Liver (tissue), 9 donors: Measurements from ENCODE around the gene GDF11. TPM values are rescaled to one million over a fixed set of nuclear protein-coding genes. Genes with fewer than 3 reads are reported as not detected.

ENCODE experiments used
- DNase-seq: peaks from one replicate; pipeline ENCODE4 v3.0.0-alpha.2; 2017; ENCODE audit warnings: low spot score
- H3K27ac ChIP-seq, 2 donors: one replicate each; pipeline ENCODE4 v1.7.0; 2013; ENCODE audit warnings: inconsistent platforms in 2 of 2, low read length in 2 of 2, control low read depth in 1 of 2, low read depth in 1 of 2, mild to moderate bottlenecking in 1 of 2
- H3K27me3 ChIP-seq, 4 donors: one replicate each; pipeline versions ENCODE4 v1.6.1 to v1.7.0; 2013; ENCODE audit warnings: low read length in 3 of 4, inconsistent platforms in 1 of 4, mild to moderate bottlenecking in 1 of 4, moderate library complexity in 1 of 4; ENCODE audit not compliant: control insufficient read depth in 4 of 4, insufficient read depth in 4 of 4
- H3K36me3 ChIP-seq, 4 donors: one replicate each; pipeline versions ENCODE4 v1.6.1 to v1.7.0; 2013; ENCODE audit warnings: low read length in 3 of 4, mild to moderate bottlenecking in 3 of 4, low read depth in 1 of 4, moderate library complexity in 1 of 4; ENCODE audit not compliant: control insufficient read depth in 4 of 4, insufficient read depth in 3 of 4
- H3K4me1 ChIP-seq, 4 donors: one replicate each; pipeline versions ENCODE4 v1.6.1 to v1.7.0; 2013; ENCODE audit warnings: low read length in 3 of 4, mild to moderate bottlenecking in 3 of 4, moderate library complexity in 1 of 4; ENCODE audit not compliant: control insufficient read depth in 4 of 4, insufficient read depth in 4 of 4
- H3K4me3 ChIP-seq, 3 donors: one replicate each; pipeline versions ENCODE4 v1.6.1 to v1.7.0; 2013; ENCODE audit warnings: low read length in 3 of 3, control low read depth in 1 of 3, low read depth in 1 of 3, mild to moderate bottlenecking in 1 of 3
- H3K9ac ChIP-seq, 2 donors: one replicate each; pipeline ENCODE4 v1.7.0; 2013; ENCODE audit warnings: low read length in 2 of 2, mild to moderate bottlenecking in 2 of 2, moderate library complexity in 2 of 2, control low read depth in 1 of 2, low read depth in 1 of 2
- H3K9me3 ChIP-seq, 4 donors: one replicate each; pipeline versions ENCODE4 v1.6.1 to v1.7.0; 2013; ENCODE audit warnings: low read length in 3 of 4; ENCODE audit not compliant: control insufficient read depth in 4 of 4
- EGR1 ChIP-seq, 2 donors: IDR thresholded peaks; 2 replicates each; pipeline ENCODE4 v1.6.1; 2016 to 2018; ENCODE audit warnings: antibody characterized with exemption in 2 of 2, low read depth in 2 of 2
- FOXA1 ChIP-seq: IDR thresholded peaks from 2 replicates; pipeline ENCODE4 v1.6.1; 2016; ENCODE audit warnings: antibody characterized with exemption
- FOXA2 ChIP-seq: IDR thresholded peaks from 2 replicates; pipeline ENCODE4 v1.6.1; 2016; ENCODE audit warnings: antibody characterized with exemption
- HNF4A ChIP-seq, 2 donors: conservative IDR thresholded peaks; 2 replicates each; pipeline ENCODE4 v1.6.1; 2016; ENCODE audit warnings: antibody characterized with exemption in 2 of 2, mild to moderate bottlenecking in 2 of 2
- JUND ChIP-seq, 2 donors: IDR thresholded peaks; 2 replicates each; pipeline ENCODE4 v1.6.1; 2016; ENCODE audit warnings: antibody characterized with exemption in 2 of 2
- NR2F2 ChIP-seq: IDR thresholded peaks from 2 replicates; pipeline ENCODE4 v1.6.1; 2016; ENCODE audit warnings: antibody characterized with exemption
- RXRA ChIP-seq, 2 donors: IDR thresholded peaks; 2 replicates each; pipeline ENCODE4 v1.6.1; 2017 to 2018; ENCODE audit warnings: antibody characterized with exemption in 2 of 2, mild to moderate bottlenecking in 1 of 2
- SP1 ChIP-seq: IDR thresholded peaks from 2 replicates; pipeline ENCODE4 v1.6.1; 2018; ENCODE audit warnings: antibody characterized with exemption, mild to moderate bottlenecking
- TAF1 ChIP-seq: conservative IDR thresholded peaks from 2 replicates; pipeline ENCODE4 v1.6.1; 2016; ENCODE audit warnings: antibody characterized with exemption, mild to moderate bottlenecking
- YY1 ChIP-seq: IDR thresholded peaks from 2 replicates; pipeline ENCODE4 v1.6.1; 2016; ENCODE audit warnings: antibody characterized with exemption, mild to moderate bottlenecking
- WGBS: extraction: QIAGEN DNeasy Blood & Tissue Kit; methylation state at CpG from one replicate; pipeline ENCODE4 v1.1.7; 2013; 5-methylcytosine and 5-hydroxymethylcytosine counted together
- polyA plus RNA-seq, 2 donors: library from polyadenylated mRNA; stranded (reverse) in 1 of 2; unstranded in 1 of 2; fragments of 200-250 nt in 1 of 2; fragments of >200 nt in 1 of 2; fragmentation: Nextera tagmentation in 1 of 2; extraction: Ambion mirVana in 1 of 2; gene quantifications; one replicate each; pipeline versions ENCODE4 v1.2.1 to v1.2.3, GENCODE V29; 2013 to 2015
- total RNA-seq, 2 donors: library from RNA; depleted of rRNA; stranded (reverse); fragments of >200 nt; gene quantifications; one replicate each; pipeline ENCODE4 v1.2.3, GENCODE V29; 2014
- TF ChIP-seq, protein P1 (sequence below): IDR thresholded peaks from 2 replicates; pipeline ENCODE4 v1.6.1; 2016; ENCODE audit warnings: antibody characterized with exemption, mild to moderate bottlenecking
- TF ChIP-seq, protein P2 (sequence below): fragments of 150-350 bp; IDR thresholded peaks from 2 replicates; pipeline ENCODE4 v1.5.1; 2017; ENCODE audit warnings: improper control_type of control experiment, low read depth, low read length; ENCODE audit not compliant: missing input control
- TF ChIP-seq, protein P3 (sequence below): IDR thresholded peaks from 2 replicates; pipeline ENCODE4 v1.6.1; 2016; ENCODE audit warnings: antibody characterized with exemption
- TF ChIP-seq, protein P4 (sequence below): IDR thresholded peaks from 2 replicates; pipeline ENCODE4 v1.6.1; 2016; ENCODE audit warnings: antibody characterized with exemption
- TF ChIP-seq, protein P5 (sequence below): IDR thresholded peaks from 2 replicates; pipeline ENCODE4 v1.6.1; 2016; ENCODE audit warnings: antibody characterized with exemption
- donor health status: healthy.
- donor health status: healthy.
- donor health status: healthy.
- donor health status: healthy.
- donor health status: healthy.

GDF11 gene
- total and polyA plus RNA-seq, 4 donors, result 0.40 to 5.0 (median 0.70) TPM

DNA sequence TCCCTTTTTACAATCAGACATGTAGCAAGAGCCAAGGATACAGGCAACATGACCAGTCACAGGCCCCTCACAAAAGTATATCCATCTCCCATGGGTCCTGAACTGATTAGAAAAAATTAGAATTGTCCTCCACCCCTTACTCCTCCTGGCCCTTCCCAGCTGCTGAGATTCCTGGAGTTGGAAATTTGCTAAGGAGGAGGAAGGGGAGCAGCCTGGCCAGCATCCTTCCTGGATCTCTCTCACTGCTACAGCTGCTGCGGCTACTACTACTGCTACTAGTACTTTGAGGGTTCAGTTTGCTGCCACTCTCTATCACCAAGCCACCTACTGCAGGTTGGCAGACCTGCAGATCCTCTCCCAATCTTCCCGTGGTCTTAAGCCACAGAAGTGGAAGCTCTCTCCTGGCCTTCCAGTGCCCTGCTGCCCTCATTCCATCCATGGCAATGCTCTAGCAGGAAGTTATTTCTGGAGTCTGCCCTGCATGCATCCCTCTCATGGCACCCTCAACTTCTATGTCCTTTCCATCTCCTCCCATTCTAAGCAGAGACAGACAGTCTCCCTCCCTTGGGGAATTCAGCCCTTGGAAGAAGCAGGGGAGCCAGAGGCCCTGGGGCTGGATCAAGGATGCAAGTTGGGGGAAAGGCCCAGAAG is 36.2 kb upstream of the GDF11 start:
- no peaks in the 10 kb centered on the region for H3K9me3 ChIP-seq
- H3K4me3 ChIP-seq, result no peak overlapping the region
- WGBS, result 89% methylated on average over 2 of the region's 2 CpGs
- H3K27me3 ChIP-seq, result no peaks in the 10 kb centered on the region
- no peaks in the 10 kb centered on the region for H3K36me3 ChIP-seq
- H3K4me1 ChIP-seq, result peaks cover 0 to 9% (median 3%) of the 10 kb centered on the region in 4 donors
- no peak overlapping the region for H3K27ac ChIP-seq
- DNase-seq, result no peak
- H3K9ac ChIP-seq, result no peak overlapping the region
- TF ChIP-seq, protein P1, sequence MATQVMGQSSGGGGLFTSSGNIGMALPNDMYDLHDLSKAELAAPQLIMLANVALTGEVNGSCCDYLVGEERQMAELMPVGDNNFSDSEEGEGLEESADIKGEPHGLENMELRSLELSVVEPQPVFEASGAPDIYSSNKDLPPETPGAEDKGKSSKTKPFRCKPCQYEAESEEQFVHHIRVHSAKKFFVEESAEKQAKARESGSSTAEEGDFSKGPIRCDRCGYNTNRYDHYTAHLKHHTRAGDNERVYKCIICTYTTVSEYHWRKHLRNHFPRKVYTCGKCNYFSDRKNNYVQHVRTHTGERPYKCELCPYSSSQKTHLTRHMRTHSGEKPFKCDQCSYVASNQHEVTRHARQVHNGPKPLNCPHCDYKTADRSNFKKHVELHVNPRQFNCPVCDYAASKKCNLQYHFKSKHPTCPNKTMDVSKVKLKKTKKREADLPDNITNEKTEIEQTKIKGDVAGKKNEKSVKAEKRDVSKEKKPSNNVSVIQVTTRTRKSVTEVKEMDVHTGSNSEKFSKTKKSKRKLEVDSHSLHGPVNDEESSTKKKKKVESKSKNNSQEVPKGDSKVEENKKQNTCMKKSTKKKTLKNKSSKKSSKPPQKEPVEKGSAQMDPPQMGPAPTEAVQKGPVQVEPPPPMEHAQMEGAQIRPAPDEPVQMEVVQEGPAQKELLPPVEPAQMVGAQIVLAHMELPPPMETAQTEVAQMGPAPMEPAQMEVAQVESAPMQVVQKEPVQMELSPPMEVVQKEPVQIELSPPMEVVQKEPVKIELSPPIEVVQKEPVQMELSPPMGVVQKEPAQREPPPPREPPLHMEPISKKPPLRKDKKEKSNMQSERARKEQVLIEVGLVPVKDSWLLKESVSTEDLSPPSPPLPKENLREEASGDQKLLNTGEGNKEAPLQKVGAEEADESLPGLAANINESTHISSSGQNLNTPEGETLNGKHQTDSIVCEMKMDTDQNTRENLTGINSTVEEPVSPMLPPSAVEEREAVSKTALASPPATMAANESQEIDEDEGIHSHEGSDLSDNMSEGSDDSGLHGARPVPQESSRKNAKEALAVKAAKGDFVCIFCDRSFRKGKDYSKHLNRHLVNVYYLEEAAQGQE, result no peak
- no peak for TF ChIP-seq FOXA2

DNA sequence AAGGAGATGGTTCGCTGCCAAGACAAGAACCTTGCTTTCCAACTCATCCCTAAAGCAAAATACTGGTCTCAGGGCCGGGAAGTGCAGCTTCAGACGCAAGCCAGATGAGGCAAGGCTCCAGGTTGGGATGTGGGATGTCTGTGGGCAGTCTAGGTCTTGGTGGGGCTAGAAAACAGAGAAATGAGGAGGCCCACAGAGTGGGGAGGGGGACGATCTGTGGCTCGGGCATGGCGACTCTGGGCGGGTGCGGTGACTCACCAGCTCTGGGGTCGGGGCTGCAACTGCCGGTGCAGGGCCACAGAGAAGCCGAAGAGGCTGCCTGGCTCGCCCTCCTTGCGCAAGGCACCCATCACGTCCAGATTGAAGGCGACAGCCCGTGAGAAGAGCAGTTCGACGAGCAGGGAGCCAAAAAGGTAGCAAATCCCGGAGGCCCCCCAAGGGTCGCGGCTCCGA is 35.7 kb upstream of the GDF11 start:
- TF ChIP-seq RXRA (IDR thresholded peaks at IDR 0.05), result no peak
- no peak for TF ChIP-seq FOXA1
- TF ChIP-seq, protein P1, result no peak
- TF ChIP-seq HNF4A (conservative IDR thresholded peaks at IDR 0.05), result no peak
- TF ChIP-seq, protein P2, sequence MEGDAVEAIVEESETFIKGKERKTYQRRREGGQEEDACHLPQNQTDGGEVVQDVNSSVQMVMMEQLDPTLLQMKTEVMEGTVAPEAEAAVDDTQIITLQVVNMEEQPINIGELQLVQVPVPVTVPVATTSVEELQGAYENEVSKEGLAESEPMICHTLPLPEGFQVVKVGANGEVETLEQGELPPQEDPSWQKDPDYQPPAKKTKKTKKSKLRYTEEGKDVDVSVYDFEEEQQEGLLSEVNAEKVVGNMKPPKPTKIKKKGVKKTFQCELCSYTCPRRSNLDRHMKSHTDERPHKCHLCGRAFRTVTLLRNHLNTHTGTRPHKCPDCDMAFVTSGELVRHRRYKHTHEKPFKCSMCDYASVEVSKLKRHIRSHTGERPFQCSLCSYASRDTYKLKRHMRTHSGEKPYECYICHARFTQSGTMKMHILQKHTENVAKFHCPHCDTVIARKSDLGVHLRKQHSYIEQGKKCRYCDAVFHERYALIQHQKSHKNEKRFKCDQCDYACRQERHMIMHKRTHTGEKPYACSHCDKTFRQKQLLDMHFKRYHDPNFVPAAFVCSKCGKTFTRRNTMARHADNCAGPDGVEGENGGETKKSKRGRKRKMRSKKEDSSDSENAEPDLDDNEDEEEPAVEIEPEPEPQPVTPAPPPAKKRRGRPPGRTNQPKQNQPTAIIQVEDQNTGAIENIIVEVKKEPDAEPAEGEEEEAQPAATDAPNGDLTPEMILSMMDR, result no peak
- TF ChIP-seq EGR1 (IDR thresholded peaks at IDR 0.05; ENCODE audit: low read depth in 2 of 2), result no peak
- TF ChIP-seq SP1, result no peak
- no peak for TF ChIP-seq NR2F2
- no peak for TF ChIP-seq TAF1
- no peak for TF ChIP-seq FOXA2
- TF ChIP-seq, protein P3, sequence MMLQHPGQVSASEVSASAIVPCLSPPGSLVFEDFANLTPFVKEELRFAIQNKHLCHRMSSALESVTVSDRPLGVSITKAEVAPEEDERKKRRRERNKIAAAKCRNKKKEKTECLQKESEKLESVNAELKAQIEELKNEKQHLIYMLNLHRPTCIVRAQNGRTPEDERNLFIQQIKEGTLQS, result no peak
- TF ChIP-seq JUND (IDR thresholded peaks at IDR 0.05), result no peak
- TF ChIP-seq, protein P4, sequence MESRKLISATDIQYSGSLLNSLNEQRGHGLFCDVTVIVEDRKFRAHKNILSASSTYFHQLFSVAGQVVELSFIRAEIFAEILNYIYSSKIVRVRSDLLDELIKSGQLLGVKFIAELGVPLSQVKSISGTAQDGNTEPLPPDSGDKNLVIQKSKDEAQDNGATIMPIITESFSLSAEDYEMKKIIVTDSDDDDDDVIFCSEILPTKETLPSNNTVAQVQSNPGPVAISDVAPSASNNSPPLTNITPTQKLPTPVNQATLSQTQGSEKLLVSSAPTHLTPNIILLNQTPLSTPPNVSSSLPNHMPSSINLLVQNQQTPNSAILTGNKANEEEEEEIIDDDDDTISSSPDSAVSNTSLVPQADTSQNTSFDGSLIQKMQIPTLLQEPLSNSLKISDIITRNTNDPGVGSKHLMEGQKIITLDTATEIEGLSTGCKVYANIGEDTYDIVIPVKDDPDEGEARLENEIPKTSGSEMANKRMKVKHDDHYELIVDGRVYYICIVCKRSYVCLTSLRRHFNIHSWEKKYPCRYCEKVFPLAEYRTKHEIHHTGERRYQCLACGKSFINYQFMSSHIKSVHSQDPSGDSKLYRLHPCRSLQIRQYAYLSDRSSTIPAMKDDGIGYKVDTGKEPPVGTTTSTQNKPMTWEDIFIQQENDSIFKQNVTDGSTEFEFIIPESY, result no peak
- TF ChIP-seq YY1, result no peak
- TF ChIP-seq, protein P5, sequence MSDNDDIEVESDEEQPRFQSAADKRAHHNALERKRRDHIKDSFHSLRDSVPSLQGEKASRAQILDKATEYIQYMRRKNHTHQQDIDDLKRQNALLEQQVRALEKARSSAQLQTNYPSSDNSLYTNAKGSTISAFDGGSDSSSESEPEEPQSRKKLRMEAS, result no peak
- H3K9me3 ChIP-seq, result no peaks in the 10 kb centered on the region
- no peak overlapping the region for H3K27ac ChIP-seq
- 16% methylated on average over 22 of the region's 22 CpGs for WGBS
- no peaks in the 10 kb centered on the region for H3K36me3 ChIP-seq
- H3K4me1 ChIP-seq, result peaks cover 0 to 9% (median 6%) of the 10 kb centered on the region in 4 donors
- H3K9ac ChIP-seq, result no peak overlapping the region
- no peaks in the 10 kb centered on the region for H3K27me3 ChIP-seq
- H3K4me3 ChIP-seq, result peak overlapping the region in 2 of 3 donors; percentile 35 to 67
- DNase-seq, result no peak
